Tibial nerve (tissue), 4 donors: ENCODE measurements around the gene G6PD.

Experiments used
- CTCF ChIP-seq, 5 experiments: fragments of 200-600 bp in 3 of 5; fragments of 450-650 bp in 2 of 5; sonication (generic) in 3 of 5; IDR thresholded peaks; one replicate each; pipeline ENCODE4 v1.5.1; 2016 to 2019; ENCODE audit warnings: antibody characterized with exemption in 5 of 5, mild to moderate bottlenecking in 3 of 5, moderate library complexity in 2 of 5
- EP300 ChIP-seq, 2 donors: sonication (generic); formaldehyde crosslinking; IDR thresholded peaks; one replicate each; pipeline ENCODE4 v1.6.1; 2017; ENCODE audit warnings: antibody characterized with exemption in 2 of 2, mild to moderate bottlenecking in 1 of 2
- POLR2A ChIP-seq, 2 donors: fragments of 450-650 bp; IDR thresholded peaks; one replicate each; pipeline ENCODE4 v1.6.1; 2017; ENCODE audit warnings: antibody characterized with exemption in 2 of 2, mild to moderate bottlenecking in 2 of 2, moderate library complexity in 2 of 2

- TF ChIP-seq CTCF (IDR thresholded peaks at IDR 0.05) (no peak), POLR2A (IDR thresholded peaks at IDR 0.05) (no peak), EP300 (IDR thresholded peaks at IDR 0.05) (no peak)
These were observed 10.8 kb downstream of the G6PD start for GRCh38 chrX:154535892-154536291.
